ENCODE results near the gene KSR2. TPM values are rescaled to one million over a fixed set of nuclear protein-coding genes. Genes with fewer than 3 reads are reported as not detected.

KSR2 gene
- total RNA-seq, 1 experiment from 2014 or later, result 0.02 TPM

DNA sequence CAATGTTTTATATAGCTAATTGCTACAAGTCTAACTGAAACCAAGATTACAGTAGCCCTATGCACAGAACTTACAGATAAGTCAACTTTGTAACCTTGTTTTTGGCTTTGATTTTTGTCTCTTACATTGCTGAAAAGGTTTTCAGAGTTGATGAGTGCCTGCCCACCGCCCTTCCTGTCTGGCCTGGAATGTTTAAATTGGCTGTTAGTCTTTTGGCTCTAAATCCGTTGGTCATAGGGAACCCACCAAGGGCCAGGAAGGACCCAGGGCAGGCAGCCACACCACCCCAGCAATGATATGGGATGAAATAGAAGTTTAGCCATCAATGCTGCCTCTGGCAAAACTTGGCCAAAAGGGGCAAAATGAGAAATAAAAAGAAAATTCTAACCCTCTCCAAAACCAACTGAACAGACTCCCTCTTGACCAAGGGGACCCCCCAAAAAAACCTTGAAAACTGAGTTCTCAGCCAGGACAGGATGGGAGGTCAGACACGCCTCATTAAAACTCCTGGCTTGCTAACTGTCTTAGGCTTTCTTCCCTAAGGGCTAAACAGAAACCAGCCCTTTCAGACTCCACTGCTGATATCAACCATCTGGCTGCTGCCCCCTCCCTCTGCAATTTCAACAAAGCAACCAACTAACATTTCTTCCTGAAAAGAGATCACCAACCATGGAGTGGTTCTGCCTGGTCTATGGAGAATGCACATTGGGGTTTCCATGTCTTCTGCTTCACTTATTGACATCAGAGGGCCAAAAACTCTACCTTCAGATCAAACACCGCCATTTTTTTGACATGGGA is 365.3 kb downstream of the KSR2 start:
- ChIA-PET POLR2A (no interaction called here), CTCF (interaction anchor here (1.0 to 5.6 kb wide), 2 partner anchors 9 to 15 kb away, joined by 3 to 24 read pairs; no protein-coding TSS in a partner anchor)
- Mint-ChIP-seq H3K4me1 (ENCODE audit: insufficient read depth, unreplicated experiment) (no peaks in the 10 kb centered on the region), H3K27me3 (ENCODE audit: insufficient read depth, unreplicated experiment) (peaks cover 12% of the 10 kb centered on the region), H3K4me3 (ENCODE audit: unreplicated experiment) (no peak overlapping the region), H3K27ac (ENCODE audit: low read depth, unreplicated experiment) (no peak overlapping the region), H3K36me3 (ENCODE audit: insufficient read depth, unreplicated experiment) (no peaks in the 10 kb centered on the region), H3K9me3 (ENCODE audit: unreplicated experiment) (no peaks in the 10 kb centered on the region)
- TF ChIP-seq, protein P1, sequence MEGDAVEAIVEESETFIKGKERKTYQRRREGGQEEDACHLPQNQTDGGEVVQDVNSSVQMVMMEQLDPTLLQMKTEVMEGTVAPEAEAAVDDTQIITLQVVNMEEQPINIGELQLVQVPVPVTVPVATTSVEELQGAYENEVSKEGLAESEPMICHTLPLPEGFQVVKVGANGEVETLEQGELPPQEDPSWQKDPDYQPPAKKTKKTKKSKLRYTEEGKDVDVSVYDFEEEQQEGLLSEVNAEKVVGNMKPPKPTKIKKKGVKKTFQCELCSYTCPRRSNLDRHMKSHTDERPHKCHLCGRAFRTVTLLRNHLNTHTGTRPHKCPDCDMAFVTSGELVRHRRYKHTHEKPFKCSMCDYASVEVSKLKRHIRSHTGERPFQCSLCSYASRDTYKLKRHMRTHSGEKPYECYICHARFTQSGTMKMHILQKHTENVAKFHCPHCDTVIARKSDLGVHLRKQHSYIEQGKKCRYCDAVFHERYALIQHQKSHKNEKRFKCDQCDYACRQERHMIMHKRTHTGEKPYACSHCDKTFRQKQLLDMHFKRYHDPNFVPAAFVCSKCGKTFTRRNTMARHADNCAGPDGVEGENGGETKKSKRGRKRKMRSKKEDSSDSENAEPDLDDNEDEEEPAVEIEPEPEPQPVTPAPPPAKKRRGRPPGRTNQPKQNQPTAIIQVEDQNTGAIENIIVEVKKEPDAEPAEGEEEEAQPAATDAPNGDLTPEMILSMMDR (IDR thresholded peaks at IDR 0.05; ENCODE audit: unreplicated experiment), result no peak
- no TSS peak for BruUV-seq (replicated peaks)
- no peak for DNase-seq (ENCODE audit: unreplicated experiment)
- intact Hi-C loops (cut with micrococcal nuclease), result no loop called here

- BruUV-seq (replicated peaks), result no TSS peak
- no peak overlapping the region for H3K4me3 Mint-ChIP-seq (ENCODE audit: unreplicated experiment)
- POLR2A ChIA-PET, result no interaction called here
- no peaks in the 10 kb centered on the region for H3K4me1 Mint-ChIP-seq (ENCODE audit: insufficient read depth, unreplicated experiment)
- no peaks in the 10 kb centered on the region for H3K36me3 Mint-ChIP-seq (ENCODE audit: insufficient read depth, unreplicated experiment)
- DNase-seq (ENCODE audit: unreplicated experiment), result no peak
- TF ChIP-seq, protein P1 (IDR thresholded peaks at IDR 0.05; ENCODE audit: unreplicated experiment), result no peak
- CTCF ChIA-PET, result interaction anchor here (0.8 to 5.6 kb wide), 2 partner anchors 12 to 231 kb away, joined by 3 to 24 read pairs; no protein-coding TSS in a partner anchor
- H3K27me3 Mint-ChIP-seq (ENCODE audit: insufficient read depth, unreplicated experiment), result peaks cover 13% of the 10 kb centered on the region
- peaks cover 8% of the 10 kb centered on the region for H3K9me3 Mint-ChIP-seq (ENCODE audit: unreplicated experiment)
- no peak overlapping the region for H3K27ac Mint-ChIP-seq (ENCODE audit: low read depth, unreplicated experiment)
- intact Hi-C loops (cut with micrococcal nuclease), result no loop called here
These were observed 368.9 kb downstream of the KSR2 start for GRCh38 chr12:117599849-117600248.

DNA sequence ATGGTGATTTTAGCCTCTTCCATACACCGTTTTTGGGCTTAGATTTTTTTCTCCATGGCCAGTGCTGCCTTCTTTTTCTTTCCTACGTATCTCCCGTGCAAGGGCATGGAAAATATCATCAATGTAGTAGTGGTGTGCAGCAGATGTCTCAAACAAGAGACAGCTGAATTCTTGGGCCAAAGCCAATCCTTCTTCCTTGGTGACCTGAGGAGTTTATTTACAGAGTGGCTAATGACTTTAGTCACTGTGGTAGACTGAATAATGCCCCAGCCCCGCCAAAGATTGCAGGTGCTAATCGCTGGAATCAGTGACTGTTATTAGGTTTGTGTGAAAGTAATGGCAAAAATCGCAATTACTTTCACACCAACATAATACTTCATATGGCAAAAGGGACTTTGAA is 371.8 kb downstream of the KSR2 start:
- no peak for DNase-seq (ENCODE audit: unreplicated experiment)
- H3K27me3 Mint-ChIP-seq (ENCODE audit: insufficient read depth, unreplicated experiment), result peaks cover 25% of the 10 kb centered on the region
- intact Hi-C loops (cut with micrococcal nuclease), result no loop called here
- no peaks in the 10 kb centered on the region for H3K4me1 Mint-ChIP-seq (ENCODE audit: insufficient read depth, unreplicated experiment)
- BruUV-seq (replicated peaks), result no TSS peak
- POLR2A ChIA-PET, result no interaction called here
- CTCF ChIA-PET, result interaction anchor here (1.4 kb wide), 1 partner anchor 9 kb away, joined by 8 read pairs; no protein-coding TSS in a partner anchor
- H3K4me3 Mint-ChIP-seq (ENCODE audit: unreplicated experiment), result no peak overlapping the region
- H3K9me3 Mint-ChIP-seq (ENCODE audit: unreplicated experiment), result peaks cover 8% of the 10 kb centered on the region
- H3K36me3 Mint-ChIP-seq (ENCODE audit: insufficient read depth, unreplicated experiment), result no peaks in the 10 kb centered on the region
- no peak overlapping the region for H3K27ac Mint-ChIP-seq (ENCODE audit: low read depth, unreplicated experiment)
- TF ChIP-seq, protein P1 (IDR thresholded peaks at IDR 0.05; ENCODE audit: unreplicated experiment), result no peak

- Mint-ChIP-seq H3K9me3 (ENCODE audit: unreplicated experiment) (peaks cover 8% of the 10 kb centered on the region), H3K4me1 (ENCODE audit: insufficient read depth, unreplicated experiment) (no peaks in the 10 kb centered on the region), H3K27me3 (ENCODE audit: insufficient read depth, unreplicated experiment) (peaks cover 25% of the 10 kb centered on the region), H3K4me3 (ENCODE audit: unreplicated experiment) (no peak overlapping the region), H3K36me3 (ENCODE audit: insufficient read depth, unreplicated experiment) (no peaks in the 10 kb centered on the region), H3K27ac (ENCODE audit: low read depth, unreplicated experiment) (no peak overlapping the region)
- intact Hi-C loops (cut with micrococcal nuclease), result no loop called here
- ChIA-PET CTCF (interaction anchor here (1.4 kb wide), 1 partner anchor 8 kb away, joined by 8 read pairs; no protein-coding TSS in a partner anchor), POLR2A (no interaction called here)
- no peak for DNase-seq (ENCODE audit: unreplicated experiment)
- no TSS peak for BruUV-seq (replicated peaks)
- TF ChIP-seq, protein P1 (IDR thresholded peaks at IDR 0.05; ENCODE audit: unreplicated experiment), result no peak
These were observed 373.0 kb downstream of the KSR2 start for GRCh38 chr12:117595751-117596150.

Measured in MCF 10A (cell line).